Nucleus accumbens (tissue), 56 donors: ENCODE data around the gene CLDN22.
A peak's percentile ranks its signal among the peaks of the same experiment; 100 is the strongest.
"Not testable (repeated sequence)": the region's sequence is repeated elsewhere in the genome, so short reads cannot be mapped to it uniquely, and the experiment has no call there.

Experiments
- DNase-seq, 56 donors: peaks; one replicate each; lab custom pipeline; 2025; lab: John Stamatoyannopoulos, UW

CLDN22 gene

GRCh38 chr4:183324056-183324455 lies 4.0 kb upstream of the CLDN22 start:
- not testable (repeated sequence) for DNase-seq

GRCh38 chr4:183323295-183323694 lies 3.2 kb upstream of the CLDN22 start:
- no peak for DNase-seq

DNA sequence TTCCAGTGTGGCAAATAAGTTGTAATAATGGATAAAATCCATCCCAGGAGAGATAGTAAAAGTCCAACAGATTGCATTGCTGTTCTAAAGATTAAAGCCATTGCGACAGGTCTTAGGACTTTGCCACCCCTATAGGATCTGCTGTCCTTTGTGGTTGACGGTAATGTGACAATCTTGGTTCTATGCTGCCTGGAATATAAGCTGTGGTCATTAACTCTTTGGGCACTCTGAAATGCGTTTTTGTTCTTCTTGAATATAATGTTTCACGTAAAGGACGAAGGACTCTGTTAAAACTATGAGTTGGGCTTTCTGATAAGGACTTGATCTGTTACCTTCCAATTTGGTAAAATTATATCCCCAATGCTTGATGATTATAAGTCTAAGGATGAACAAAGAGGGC lies 2.2 kb upstream of the CLDN22 start, which contains the start of gene CLDN24:
Gene CLDN24 (minus strand): TSS at position 101 of the 400 bp plus-strand sequence. CDS start 0 bp downstream, at position 101.
- DNase-seq = no peak

DNA sequence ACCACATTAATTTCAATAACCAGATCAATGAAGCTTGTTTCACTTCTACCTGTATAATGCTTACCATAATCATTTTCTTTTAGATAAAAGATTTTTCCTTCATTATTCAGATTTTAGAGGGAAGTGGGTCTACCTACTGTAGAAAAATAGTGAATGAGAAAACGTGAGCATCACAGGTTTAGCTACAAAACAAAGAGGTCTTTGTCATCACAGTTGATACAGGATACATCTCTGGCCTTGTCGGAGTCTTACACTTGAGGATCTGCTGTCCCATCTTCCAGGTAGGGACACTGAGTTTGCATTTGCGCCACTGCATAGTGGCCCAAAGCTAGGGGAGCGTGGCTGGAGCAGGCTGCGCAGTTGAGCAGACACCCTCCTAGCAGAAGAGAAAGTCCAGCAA lies 1.4 kb upstream of the CLDN22 start:
- DNase-seq = no peak

DNA sequence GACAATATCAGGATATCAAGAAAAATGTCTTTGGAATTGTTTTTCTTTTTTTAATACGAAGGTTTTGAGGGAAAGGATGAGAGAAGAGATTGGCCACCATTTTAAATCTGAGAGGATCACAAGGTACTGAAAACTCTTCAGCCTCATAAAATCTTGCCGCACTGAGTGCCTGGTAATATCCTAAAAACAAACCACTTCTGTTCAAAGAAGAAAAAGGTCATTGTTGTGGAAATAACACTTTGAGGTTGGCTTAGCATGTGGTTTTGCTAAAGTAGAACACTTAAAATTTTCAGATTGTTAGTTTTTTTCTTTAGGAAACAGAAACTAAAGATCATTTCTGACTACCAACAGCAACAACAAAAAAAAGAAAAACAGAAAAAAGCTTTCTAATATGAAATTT lies 1.0 kb upstream of the CLDN22 start:
- no peak for DNase-seq

DNA sequence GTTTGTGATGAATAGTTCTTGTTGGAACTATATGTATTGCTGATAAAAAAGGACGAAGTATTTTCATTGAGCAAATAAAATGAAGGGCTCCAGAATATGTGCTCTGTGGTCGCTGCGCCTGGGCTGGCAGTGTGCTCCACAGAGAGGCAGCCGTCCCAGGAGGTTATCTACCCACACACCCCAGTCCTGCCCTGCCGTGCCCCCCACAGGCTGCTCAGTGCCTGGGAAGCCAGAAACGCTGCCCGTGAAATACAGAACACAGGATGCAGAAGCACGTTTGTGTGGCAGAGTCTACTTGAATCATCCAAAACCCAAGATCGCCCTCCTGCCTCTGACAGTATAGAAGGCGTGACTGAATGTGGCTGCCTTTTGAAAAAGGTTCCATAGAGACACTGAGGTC lies 1.4 kb downstream of the CLDN22 start:
- DNase-seq = no peak

DNA sequence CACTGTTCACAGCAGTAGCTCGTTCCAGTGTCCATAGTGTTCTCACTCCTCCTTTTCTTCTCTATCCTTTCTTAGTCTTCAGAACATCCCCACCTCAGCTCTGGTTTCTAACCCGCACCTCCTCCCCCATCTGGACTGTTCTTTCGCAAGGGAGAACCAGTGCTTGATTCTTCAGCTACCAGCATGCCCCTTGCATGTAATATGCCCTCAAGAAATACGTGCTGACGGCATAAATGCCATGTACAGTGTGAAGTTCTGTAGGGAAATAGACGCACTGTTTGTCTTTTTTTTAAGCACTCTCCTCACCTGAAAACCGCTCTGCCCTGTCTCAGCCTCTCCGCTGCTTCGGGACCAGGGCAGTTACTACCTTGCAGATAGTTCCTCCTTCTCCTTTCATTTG lies 5.3 kb downstream of the CLDN22 start:
- no peak for DNase-seq

- DNase-seq = no peak
Observed at GRCh38 chr4:183314336-183314735, 5.7 kb downstream of the CLDN22 start.

DNA sequence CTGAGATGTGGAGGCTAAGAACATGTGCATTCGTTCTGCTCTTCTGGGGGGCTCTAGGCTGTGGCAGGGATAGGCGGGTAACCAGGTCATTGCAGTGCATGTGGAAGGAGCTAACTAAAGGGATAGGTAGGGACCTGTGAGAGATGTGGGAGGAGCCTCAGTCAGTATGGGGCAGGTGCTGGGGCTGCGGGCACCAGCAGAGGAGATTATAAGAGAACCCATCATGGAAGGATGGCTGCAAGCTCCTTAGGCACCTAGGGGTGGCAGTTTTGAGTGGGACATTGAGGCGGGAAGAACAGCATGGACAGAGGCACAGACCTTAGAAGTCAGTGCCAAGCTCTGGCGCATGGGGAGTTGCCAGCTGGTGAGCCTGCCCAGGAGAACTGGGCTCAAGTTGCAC lies 7.2 kb downstream of the CLDN22 start:
- DNase-seq = peak in 1 of 56 donors; percentile 2

DNA sequence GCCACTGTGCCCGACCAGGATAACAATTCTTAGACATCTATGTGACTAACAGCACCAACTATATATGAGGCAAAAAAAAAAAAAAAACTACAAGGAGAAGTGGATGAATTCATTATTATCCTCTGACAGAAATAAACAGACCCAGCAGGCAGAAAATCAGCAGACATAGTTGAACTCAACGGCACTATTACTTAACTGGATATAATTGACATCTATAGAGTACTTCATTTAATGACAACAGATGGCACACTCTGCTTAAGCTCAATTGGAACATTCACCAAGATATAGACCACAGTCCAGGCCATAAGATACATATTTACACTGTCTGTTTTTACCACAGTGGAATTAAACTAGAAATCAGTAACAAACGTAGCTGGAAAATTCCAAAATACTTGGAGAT lies 13.3 kb downstream of the CLDN22 start:
- DNase-seq = no peak

GRCh38 chr4:183304538-183304937 lies 15.5 kb downstream of the CLDN22 start:
- DNase-seq = no peak

DNA sequence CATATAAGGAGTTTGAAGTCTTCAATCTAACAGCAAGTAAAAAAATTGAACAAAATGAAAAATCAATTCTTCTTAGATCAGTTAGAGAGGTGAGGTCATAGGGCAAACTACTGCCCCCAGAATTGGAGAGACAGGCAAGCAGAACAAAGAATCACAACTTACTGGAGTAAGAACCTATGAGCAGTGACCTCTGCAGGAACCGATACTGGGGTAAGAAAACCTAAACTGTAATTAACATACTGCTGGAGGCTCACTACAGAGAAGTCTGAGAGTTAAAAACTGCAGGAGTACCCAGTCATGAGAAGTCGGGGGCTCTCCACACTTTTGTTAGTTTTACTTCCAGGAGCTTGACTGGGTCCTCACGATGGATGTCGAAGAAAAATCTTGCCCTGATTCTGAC lies 16.0 kb downstream of the CLDN22 start:
- no peak for DNase-seq

DNA sequence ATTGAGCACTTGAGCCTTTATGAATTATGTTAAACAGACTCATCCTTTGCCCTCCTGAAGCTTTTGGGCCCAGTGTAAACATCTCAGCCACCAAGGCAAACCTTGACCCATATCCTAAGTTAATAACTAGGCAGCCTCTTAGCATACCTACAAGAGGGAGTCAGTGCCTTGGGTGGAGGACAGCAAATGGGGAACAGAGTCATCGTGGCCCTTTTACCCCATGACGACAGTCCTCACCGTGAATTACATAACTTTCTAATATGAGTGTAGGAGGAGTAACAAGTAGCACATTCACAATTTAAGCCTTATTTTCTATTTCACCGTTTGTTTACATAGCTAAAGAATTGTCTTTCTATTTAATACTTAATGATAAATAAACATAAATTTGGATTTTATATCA lies 16.8 kb downstream of the CLDN22 start:
- DNase-seq = no peak

DNA sequence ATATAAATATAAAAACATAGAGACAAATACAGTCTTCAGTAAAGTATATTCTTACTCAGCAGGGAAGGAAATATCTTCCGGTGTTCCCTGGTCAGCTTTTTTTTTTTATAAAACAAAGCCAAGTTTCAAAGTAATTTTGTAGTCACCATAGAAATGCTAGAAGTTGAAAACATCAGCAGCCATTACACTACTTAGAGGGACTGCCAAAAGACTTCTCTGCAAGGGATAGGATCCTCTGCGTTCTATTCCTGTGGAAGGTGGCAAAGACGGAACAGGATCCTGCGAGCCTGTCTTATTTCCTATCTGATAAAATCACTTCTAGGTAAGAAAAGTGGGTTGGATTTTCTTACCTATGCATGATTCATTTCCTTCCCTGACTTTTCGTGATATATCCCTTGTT lies 19.4 kb downstream of the CLDN22 start:
- DNase-seq = no peak

- no peak for DNase-seq
Observed at GRCh38 chr4:183300070-183300469, 20.0 kb downstream of the CLDN22 start.

DNA sequence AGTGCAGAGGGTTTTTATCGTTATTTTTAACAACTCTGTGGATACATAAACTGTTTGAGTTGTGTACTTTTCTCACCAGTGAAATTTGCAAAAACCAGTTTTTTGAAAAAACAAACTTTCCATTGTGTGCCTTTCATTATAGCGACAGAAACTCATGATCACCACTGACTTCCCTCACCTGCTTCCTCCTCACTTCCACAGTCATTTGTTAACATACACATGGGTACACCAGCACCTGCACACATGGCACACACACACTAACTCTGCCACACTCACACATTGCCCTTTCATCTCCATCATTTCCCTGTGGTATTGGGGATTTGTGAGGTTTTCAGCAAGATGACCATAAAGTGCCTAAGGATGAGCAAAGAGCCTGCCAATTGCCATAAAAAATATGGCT lies 20.6 kb downstream of the CLDN22 start:
- DNase-seq = no peak

- no peak for DNase-seq
Observed at GRCh38 chr4:183297675-183298074, 22.4 kb downstream of the CLDN22 start.

DNA sequence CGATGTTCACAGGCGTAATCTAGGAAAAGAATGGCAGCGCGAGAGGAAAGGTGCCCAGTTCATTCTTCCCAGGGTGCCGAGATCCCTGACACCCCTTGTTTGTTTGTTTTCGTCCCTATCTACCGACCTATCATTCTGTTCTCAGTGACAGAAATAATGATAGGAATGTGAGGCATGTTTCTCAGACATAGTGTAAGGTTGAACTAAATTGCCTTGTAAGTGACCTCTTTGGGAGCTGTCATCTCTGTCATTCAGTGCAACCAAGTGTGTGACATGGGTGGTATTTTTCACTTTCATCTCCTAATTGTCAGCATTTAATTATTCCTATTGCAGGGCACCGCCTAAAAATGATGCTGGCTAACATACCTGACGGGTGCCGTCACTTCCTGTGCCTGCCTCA lies 24.4 kb downstream of the CLDN22 start:
- DNase-seq = no peak

DNA sequence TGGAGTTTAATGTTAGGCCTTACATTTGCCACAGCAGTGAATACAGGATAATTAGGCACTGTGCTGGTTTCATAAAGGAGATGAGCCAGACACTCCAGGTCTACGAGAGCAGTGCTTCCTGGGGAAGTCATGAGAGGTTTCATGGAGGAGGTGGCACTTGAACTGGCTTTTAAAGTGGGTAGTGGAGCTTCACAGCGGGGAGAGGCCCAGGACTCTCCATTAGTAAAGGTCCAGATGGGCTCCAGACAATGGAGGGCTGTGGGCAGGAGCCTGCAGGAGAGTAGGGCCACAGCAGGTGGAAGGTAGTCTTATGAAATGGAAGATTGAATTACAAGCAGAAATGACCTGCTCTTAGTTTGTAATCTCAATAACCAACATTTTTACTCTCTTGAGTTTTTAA lies 29.0 kb downstream of the CLDN22 start:
- DNase-seq = no peak

GRCh38 chr4:183289688-183290087 lies 30.4 kb downstream of the CLDN22 start:
- DNase-seq = no peak

DNA sequence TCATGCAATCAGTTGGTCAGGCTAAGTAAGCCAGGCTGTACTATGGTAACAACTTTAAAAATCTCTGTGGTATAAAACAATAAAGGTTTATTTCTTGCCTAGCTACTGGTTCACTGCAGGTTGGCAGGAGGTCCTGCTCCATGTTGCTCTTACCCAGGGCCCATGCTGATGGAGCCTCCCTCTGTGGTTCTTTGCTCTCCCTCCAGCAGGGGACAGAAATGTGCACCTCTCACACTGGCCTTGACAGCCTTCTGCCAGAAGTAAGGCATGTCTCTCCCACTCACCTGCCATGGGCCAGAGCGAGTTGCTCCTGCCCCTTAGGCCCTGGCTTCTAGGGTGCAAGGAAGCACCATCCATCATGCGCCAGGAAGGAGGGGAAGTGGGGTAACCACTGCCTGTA lies 31.1 kb downstream of the CLDN22 start:
- no peak for DNase-seq

DNA sequence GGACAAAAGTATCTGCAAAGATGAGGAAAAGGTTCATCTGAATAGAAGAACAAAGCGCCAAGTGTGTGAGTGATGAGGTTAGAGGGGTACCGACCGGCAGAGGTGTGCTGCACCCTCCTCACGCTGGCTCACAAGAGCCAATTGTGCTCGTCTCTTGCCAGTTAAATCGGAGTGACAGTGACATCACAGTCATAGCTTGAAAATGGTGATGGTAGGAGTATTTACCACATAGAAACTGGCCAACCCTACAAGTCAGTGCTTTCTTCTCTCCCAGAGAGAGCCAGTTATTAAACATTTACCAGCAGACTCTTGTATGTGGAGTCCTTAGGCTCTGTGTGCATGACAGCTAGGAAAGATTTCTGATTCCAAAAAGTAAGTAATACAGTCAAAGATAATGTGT lies 32.4 kb downstream of the CLDN22 start:
- DNase-seq = no peak

- no peak for DNase-seq
Observed at GRCh38 chr4:183287309-183287659, 32.8 kb downstream of the CLDN22 start.
